OCI-M1 (cell line): ENCODE results near the gene DCANP1.

Experiments used
- DNase-seq: peaks from one replicate; lab custom pipeline; 2025; lab: John Stamatoyannopoulos, UW

DCANP1 gene

DNA sequence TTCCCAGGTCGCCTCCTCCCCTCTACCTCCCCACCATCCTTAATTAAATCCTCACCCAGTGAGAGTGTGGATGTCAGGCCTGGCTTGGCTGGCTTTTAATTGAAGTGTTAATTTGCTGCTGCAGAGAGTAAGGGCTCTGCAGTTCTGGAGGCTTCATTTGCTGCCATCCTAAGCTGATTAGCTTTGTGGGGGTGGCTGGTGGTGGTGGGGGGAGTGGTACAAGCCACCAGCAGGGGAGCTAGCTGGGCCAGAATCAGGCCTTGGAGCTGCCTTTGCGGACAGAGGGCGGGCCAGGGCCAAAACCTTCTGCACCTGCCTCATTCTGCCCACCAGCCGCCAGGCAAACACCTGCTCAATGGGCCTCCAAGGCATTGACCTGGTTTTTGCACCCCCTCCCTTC lies 31.8 kb upstream of the DCANP1 start:
- DNase-seq: peak; percentile 69

DNA sequence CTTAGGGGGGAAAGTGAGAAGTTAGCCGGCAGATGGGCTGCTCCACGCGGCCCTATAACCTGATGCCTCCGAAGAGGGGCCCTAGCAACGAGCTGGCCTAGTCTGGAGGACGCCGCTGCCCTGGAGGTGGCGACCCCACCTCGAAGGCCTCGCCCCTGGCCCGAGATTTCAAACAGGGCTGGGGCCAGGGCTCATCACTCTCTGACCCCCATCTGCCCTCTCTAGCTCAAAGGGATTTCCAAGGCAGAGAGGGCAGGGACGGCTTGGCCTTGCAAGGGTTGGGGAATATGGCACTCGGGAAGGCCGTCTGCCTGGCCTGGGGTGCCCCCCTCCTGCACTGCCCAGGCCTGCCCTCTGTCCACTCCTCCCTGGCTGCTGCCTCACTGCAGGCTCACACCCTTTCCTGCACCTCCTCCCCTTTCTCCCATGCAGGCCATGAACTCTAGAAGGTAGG lies 30.5 kb upstream of the DCANP1 start:
- DNase-seq: peak; percentile 68

- DNase-seq: peak; percentile 85
Observed at GRCh38 chr5:135476615-135477581, 29.8 kb upstream of the DCANP1 start.

GRCh38 chr5:135473956-135474670 lies 27.0 kb upstream of the DCANP1 start:
- DNase-seq: no peak

- DNase-seq: no peak
Observed at GRCh38 chr5:135472141-135472540, 25.0 kb upstream of the DCANP1 start.

- DNase-seq: no peak
Observed at GRCh38 chr5:135471726-135472125, 24.6 kb upstream of the DCANP1 start.

- no peak for DNase-seq
Observed at GRCh38 chr5:135469911-135470310, 22.8 kb upstream of the DCANP1 start.

DNA sequence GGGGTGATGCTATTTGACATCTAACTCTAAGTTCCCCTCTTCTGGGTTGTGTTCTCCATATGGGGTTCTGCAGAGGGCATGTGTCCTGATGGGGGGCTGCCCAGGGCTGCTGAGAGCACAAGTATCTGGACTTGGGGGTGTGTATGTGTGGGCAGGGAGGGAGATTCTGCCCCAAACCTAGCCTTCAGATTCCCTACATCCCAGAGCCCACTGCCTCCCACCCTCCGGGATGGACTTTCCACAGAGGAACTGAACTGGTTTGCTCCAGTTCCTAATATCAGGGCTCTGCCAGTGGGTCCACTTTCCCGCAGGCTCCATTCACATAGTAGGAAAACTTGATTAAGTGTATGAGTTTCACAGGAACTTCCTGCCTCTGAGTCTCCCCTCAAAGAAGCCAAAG lies 21.4 kb upstream of the DCANP1 start:
- no peak for DNase-seq

DNA sequence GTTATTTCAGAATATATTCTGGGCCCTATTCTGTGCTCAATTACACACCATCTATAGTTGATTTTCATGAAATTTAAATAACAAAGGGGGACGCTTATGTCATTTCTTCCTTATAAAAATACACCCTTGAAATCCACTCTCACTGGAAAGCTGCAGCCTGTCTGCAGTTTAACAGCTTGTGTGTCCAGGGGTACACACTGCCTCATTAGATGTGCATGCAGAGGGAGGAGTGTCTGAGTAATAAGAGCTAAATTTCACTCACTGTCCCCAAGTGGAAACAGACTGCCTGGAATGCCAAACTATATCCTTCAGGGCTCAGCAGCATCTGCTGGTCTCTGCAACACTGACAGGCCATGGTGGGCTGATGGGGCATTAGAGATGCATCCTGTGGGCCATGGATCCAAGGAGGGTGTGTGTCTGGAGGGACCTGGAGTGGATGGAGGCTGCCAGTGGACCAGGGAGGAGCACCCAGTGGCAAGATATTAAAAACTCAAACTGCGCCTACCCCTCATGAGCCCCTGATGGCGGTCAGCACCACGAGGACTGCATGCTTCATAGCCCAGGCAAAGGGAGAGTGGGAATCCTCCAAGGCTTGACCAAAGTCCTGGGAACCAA lies 20.8 kb upstream of the DCANP1 start:
- no peak for DNase-seq

DNA sequence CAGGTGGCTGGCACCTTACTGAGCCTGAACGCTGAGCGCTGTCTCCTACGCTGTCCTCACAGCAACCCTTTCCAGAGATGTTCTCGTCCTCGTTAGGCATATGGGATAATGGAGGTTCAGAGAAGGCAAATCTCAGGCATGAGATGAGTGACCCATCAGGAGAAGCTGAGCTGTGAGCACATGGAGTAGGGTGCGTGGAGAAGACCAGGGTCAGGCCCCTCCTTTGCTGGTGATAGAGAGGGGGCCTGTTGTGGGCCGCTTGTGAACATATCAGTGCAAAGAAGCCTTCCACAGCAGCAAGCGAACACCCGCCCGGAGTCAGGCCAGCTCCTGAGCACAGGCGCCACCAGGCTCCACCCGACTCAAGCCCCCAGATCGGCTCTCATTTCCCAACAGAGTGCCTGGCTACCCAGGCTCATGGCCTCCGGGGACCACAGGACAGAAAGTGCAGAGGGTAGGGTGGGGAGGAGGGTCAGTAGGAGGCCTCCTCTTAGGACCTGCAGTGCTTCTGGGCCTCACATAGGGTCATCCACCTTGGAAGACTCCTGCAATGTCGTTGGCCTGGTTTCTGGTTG lies 20.0 kb upstream of the DCANP1 start:
- DNase-seq: no peak

GRCh38 chr5:135466178-135467050 lies 19.3 kb upstream of the DCANP1 start:
- DNase-seq: peak; percentile 86

GRCh38 chr5:135465391-135466122 lies 18.4 kb upstream of the DCANP1 start:
- no peak for DNase-seq

GRCh38 chr5:135462304-135462703 lies 15.2 kb upstream of the DCANP1 start:
- peak; percentile 95 for DNase-seq

- no peak for DNase-seq
Observed at GRCh38 chr5:135461481-135462151, 14.5 kb upstream of the DCANP1 start.

GRCh38 chr5:135460246-135461033 lies 13.3 kb upstream of the DCANP1 start:
- no peak for DNase-seq

GRCh38 chr5:135458921-135459331 lies 11.8 kb upstream of the DCANP1 start:
- peak; percentile 65 for DNase-seq

DNA sequence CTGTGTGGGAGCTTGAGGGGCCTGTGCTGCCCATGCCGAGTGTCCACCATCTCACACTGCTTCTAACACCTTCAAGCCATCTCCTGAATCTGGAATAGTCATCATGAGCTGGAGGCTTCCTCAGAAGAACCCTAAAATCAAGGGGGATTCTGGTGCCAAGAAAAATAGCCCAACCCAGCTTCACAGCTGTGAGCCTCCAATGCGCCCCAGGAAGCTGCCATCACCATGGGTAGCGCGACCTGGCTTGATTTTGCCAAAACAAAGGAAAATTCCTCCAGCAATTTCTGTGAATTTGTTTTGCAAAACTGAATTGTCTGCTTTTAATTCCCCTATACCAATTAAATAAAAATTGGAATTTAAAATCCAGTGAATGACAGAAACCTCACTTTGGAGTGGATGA lies 11.2 kb upstream of the DCANP1 start:
- no peak for DNase-seq

- peak; percentile 93 for DNase-seq
Observed at GRCh38 chr5:135457424-135458071, 10.4 kb upstream of the DCANP1 start.
